Fibroblast of lung (primary cell): Measurements from ENCODE around the gene SCN10A.

Experiments
- EZH2 ChIP-seq: IDR thresholded peaks from 2 replicates; pipeline ENCODE4 v1.5.1; 2012; ENCODE audit warnings: low read length, control low read depth, mild to moderate bottlenecking; ENCODE audit errors: missing control alignments
- TF ChIP-seq, protein P1 (sequence below), 2 donors: IDR thresholded peaks in 1 of 2; conservative IDR thresholded peaks in 1 of 2; 1 replicate in 1 of 2; 2 replicates in 1 of 2; pipeline ENCODE4 v1.5.1; 2011 to 2012; ENCODE audit warnings: low read length in 2 of 2, control low read depth in 1 of 2, inconsistent platforms in 1 of 2, low read depth in 1 of 2, mild to moderate bottlenecking in 1 of 2

DNA sequence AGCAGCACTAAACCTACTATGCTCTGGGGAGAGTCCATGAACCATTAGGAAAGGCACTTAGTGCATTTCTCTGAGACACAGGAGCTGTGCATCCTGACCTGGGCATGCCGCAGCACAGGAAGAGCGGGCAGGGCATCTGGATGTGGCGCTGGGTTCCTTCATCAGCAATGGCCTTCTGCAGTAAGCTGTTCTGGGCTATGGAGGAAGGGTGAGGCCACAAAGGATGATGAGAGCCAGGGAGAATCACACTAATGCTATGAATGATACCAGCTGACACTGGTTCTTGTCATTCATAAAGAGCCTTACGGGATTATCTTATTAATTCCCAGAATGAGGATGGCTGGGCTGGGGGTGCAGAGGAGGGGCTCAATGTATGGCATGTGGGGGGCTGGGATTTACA lies 12.7 kb upstream of the SCN10A start:
- TF ChIP-seq, protein P1, sequence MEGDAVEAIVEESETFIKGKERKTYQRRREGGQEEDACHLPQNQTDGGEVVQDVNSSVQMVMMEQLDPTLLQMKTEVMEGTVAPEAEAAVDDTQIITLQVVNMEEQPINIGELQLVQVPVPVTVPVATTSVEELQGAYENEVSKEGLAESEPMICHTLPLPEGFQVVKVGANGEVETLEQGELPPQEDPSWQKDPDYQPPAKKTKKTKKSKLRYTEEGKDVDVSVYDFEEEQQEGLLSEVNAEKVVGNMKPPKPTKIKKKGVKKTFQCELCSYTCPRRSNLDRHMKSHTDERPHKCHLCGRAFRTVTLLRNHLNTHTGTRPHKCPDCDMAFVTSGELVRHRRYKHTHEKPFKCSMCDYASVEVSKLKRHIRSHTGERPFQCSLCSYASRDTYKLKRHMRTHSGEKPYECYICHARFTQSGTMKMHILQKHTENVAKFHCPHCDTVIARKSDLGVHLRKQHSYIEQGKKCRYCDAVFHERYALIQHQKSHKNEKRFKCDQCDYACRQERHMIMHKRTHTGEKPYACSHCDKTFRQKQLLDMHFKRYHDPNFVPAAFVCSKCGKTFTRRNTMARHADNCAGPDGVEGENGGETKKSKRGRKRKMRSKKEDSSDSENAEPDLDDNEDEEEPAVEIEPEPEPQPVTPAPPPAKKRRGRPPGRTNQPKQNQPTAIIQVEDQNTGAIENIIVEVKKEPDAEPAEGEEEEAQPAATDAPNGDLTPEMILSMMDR (conservative IDR thresholded peaks at IDR 0.05 in 1 of 2, IDR thresholded peaks at IDR 0.05 in 1 of 2; ENCODE audit: low read depth in 1 of 2, low read length in 2 of 2): no peak
- no peak for TF ChIP-seq EZH2
